Left lung (tissue), 10 donors: ENCODE data around the gene ASIC3. TPM values are rescaled to one million over a fixed set of nuclear protein-coding genes. Genes with fewer than 3 reads are reported as not detected.
A peak's percentile ranks its signal among the peaks of the same experiment; 100 is the strongest.

Source experiments
- ATAC-seq: fragments of 200-7000 bp; cut with Tn5 transposase; one replicate; pipeline ENCODE4 v1.9.1; 2020; ENCODE audit warnings: moderate library complexity
- DNase-seq, 4 donors: peaks; one replicate each; pipeline ENCODE4 v3.0.0-alpha.2; 2013 to 2020
- H3K27ac ChIP-seq, 2 donors: fragments of 200-600 bp; sonication (generic) in 1 of 2; one replicate each; pipeline versions ENCODE4 v1.5.0 to v1.8.0; 2020 to 2021
- H3K27me3 ChIP-seq, 2 donors: fragments of 200-600 bp; sonication (generic) in 1 of 2; one replicate each; pipeline versions ENCODE4 v1.5.0 to v1.8.0; 2020 to 2021
- H3K36me3 ChIP-seq, 2 donors: fragments of 200-600 bp; sonication (generic) in 1 of 2; one replicate each; pipeline versions ENCODE4 v1.5.0 to v1.8.0; 2020 to 2021
- H3K4me1 ChIP-seq, 2 donors: fragments of 200-600 bp; one replicate each; pipeline ENCODE4 v1.8.0; 2021
- H3K4me3 ChIP-seq, 2 donors: fragments of 200-600 bp; sonication (generic) in 1 of 2; one replicate each; pipeline versions ENCODE4 v1.5.0 to v1.8.0; 2020 to 2021; ENCODE audit warnings: mild to moderate bottlenecking in 1 of 2
- H3K9me3 ChIP-seq, 2 donors: fragments of 200-600 bp; sonication (generic) in 1 of 2; one replicate each; pipeline versions ENCODE4 v1.5.0 to v1.8.0; 2020 to 2021
- CTCF ChIP-seq, 2 donors: fragments of 200-600 bp; sonication (generic) in 1 of 2; IDR thresholded peaks; one replicate each; pipeline versions ENCODE4 v1.5.0 to v1.8.0; 2021; ENCODE audit warnings: antibody characterized with exemption in 2 of 2
- intact Hi-C, 2 donors: fragments of 100-400 bp; cut with DNase I; formaldehyde crosslinking; loops; one replicate each; pipeline versions ENCODE4 v1.11.2 to v1.14.2; 2022
- polyA plus RNA-seq, 6 donors: library from polyadenylated mRNA; unstranded; fragments of 120-200 nt; gene quantifications; one replicate each; pipeline ENCODE4 v1.2.1, GENCODE V29; 2013; ENCODE audit not compliant: insufficient read length in 6 of 6
- total RNA-seq, 2 donors: library from RNA; stranded (reverse); fragmentation: NEBNext Ultra II Directional; extraction: Animal tissue kit (Norgen Biotek cat#: 25700); gene quantifications; one replicate each; pipeline ENCODE4 v1.2.1, GENCODE V29; 2021
- donor health status: DM: no; HTN: yes; CAD: no.
- donor health status: DM: no; HTN: no; CAD: no.

Gene ASIC3
- total and polyA plus RNA-seq, 8 donors = 2.3 to 6.0 (median 3.4) TPM

GRCh38 chr7:151074817-151075661 is 26.7 kb downstream of the ASIC3 start:
- Histone ChIP-seq H3K36me3 (peaks cover 5 to 74% of the 10 kb centered on the region in 2 donors), H3K27me3 (no peaks in the 10 kb centered on the region), H3K9me3 (no peaks in the 10 kb centered on the region), H3K27ac (no peak overlapping the region), H3K4me1 (peaks cover 16 to 25% of the 10 kb centered on the region in 2 donors), H3K4me3 (no peak overlapping the region)
- ATAC-seq = no peak
- intact Hi-C loops = no loop called here
- DNase-seq = no peak
- no peak for TF ChIP-seq CTCF (IDR thresholded peaks at IDR 0.05)

DNA sequence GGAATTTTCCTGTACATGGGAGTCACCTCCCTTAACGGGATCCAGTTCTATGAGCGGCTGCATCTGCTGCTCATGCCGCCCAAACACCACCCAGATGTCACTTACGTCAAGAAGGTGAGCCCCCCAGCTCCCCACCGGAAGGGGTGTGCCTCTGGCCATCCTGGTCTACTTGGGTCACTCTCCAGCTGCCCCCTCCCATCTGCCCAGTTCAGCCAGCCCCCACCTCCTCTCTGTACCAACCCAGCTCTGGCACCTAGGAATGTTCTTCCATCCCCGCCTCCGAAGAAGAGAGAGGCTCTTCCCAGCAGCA is 27.3 kb downstream of the ASIC3 start:
- ATAC-seq = no peak
- Histone ChIP-seq H3K4me1 (peaks cover 16 to 27% of the 10 kb centered on the region in 2 donors), H3K4me3 (no peak overlapping the region), H3K27me3 (no peaks in the 10 kb centered on the region), H3K9me3 (no peaks in the 10 kb centered on the region), H3K27ac (no peak overlapping the region), H3K36me3 (peaks cover 5 to 68% of the 10 kb centered on the region in 2 donors)
- no peak for TF ChIP-seq CTCF (IDR thresholded peaks at IDR 0.05)
- DNase-seq = no peak
- intact Hi-C loops = no loop called here

DNA sequence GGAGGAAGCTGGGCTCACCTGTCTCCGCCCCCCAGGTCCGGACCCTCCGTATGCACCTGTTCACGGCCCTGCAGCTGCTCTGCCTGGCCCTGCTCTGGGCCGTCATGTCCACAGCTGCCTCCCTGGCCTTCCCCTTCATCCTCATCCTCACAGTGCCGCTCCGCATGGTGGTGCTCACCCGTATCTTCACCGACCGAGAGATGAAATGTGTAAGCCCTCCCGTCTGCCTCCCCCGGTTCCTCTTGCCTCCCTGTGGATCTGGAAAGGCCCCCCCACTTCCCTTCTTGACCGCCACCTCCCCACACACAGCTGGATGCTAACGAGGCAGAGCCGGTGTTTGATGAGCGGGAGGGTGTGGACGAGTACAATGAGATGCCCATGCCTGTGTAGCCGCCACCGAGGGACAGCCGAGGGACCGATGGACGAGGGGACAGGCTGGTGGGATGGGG is 27.7 kb downstream of the ASIC3 start:
- ATAC-seq (no peak), DNase-seq (no peak)
- H3K9me3 ChIP-seq = no peaks in the 10 kb centered on the region
- H3K27me3 ChIP-seq = no peaks in the 10 kb centered on the region
- no peak overlapping the region for H3K27ac ChIP-seq
- peaks cover 5 to 64% of the 10 kb centered on the region in 2 donors for H3K36me3 ChIP-seq
- H3K4me3 ChIP-seq = no peak overlapping the region
- TF ChIP-seq CTCF (IDR thresholded peaks at IDR 0.05) = no peak
- intact Hi-C loops = no loop called here
- peaks cover 18 to 29% of the 10 kb centered on the region in 2 donors for H3K4me1 ChIP-seq

DNA sequence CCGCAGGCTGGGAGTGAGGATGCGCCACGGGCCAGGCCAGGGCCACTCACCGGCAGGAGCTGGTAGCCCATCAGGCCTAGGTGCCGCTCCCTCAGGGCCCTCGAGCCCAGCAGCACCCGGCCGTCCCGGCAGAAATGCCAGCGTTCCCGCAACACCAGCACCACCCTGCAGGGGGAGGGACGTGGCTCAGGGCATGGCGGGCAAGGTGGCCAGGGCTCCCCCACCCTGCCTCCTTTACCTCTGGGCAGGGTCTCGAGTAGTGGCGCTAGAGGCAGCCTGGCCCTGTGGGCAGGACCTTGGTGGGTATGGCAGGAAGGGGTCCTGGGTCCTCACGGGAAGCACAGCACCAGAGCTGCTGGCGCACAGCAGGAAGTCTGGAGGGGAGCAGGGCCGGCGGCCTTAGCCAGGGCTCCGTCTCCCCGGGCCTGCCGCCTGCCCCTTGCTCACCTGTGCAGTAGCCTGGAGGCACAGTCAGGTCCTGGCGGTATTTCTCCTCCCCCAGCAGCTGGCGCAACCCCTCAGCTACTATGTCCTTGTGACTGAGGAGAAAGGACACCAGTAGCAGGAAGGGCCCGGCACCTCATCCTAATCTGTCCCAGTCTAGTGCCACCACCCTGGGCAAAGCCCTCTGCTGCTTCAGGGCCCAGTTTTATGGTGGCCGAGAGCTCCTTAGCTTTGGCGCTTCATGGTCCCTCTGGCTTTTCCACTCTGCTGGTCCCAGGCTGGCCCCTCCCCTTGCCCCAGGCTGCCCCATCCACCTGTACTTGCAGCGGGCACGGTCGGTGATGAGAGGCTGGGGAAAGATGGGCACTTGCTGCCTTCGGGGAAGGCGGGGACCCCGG is 28.8 kb downstream of the ASIC3 start:
- Histone ChIP-seq H3K27me3 (no peaks in the 10 kb centered on the region), H3K9me3 (no peaks in the 10 kb centered on the region), H3K27ac (no peak overlapping the region), H3K36me3 (peaks cover 5 to 53% of the 10 kb centered on the region in 2 donors), H3K4me3 (no peak overlapping the region), H3K4me1 (peaks cover 29 to 40% of the 10 kb centered on the region in 2 donors)
- DNase-seq (peak in 1 of 4 donors; percentile 81), ATAC-seq (no peak)
- TF ChIP-seq CTCF (IDR thresholded peaks at IDR 0.05) = no peak
- intact Hi-C loops = no loop called here

- ATAC-seq = no peak
- Histone ChIP-seq H3K27me3 (no peaks in the 10 kb centered on the region), H3K4me3 (no peak overlapping the region), H3K27ac (no peak overlapping the region), H3K36me3 (peaks cover 5 to 46% of the 10 kb centered on the region in 2 donors), H3K9me3 (no peaks in the 10 kb centered on the region), H3K4me1 (peaks cover 35 to 46% of the 10 kb centered on the region in 2 donors)
- no peak for DNase-seq
- no peak for TF ChIP-seq CTCF (IDR thresholded peaks at IDR 0.05)
- intact Hi-C loops = no loop called here
Measured at GRCh38 chr7:151077705-151078232, 29.4 kb downstream of the ASIC3 start.
